GM13976 (cell line): ENCODE data around the gene METTL16.

Experiments used
- DNase-seq: peaks from one replicate; pipeline ENCODE4 v3.0.0; 2012; ENCODE audit warnings: low spot score
- CTCF ChIP-seq: IDR thresholded peaks from 2 replicates; pipeline ENCODE4 v1.5.1; 2012; ENCODE audit warnings: borderline replicate concordance, mild to moderate bottlenecking; ENCODE audit not compliant: insufficient read depth; ENCODE audit errors: extremely low read depth, missing control alignments, control extremely low read depth
- in situ Hi-C: fragments of 300-500 bp; cut with MboI; formaldehyde crosslinking; loops from one replicate; pipeline ENCODE4 v1.12.0; 2022; ENCODE audit warnings: low sequenced_read_pairs, mixed read lengths, inconsistent platforms; ENCODE audit not compliant: unreplicated experiment

METTL16 gene

GRCh38 chr17:2402544-2402943 is 109.1 kb downstream of the METTL16 start:
- no peak for TF ChIP-seq CTCF
- DNase-seq: no peak
- in situ Hi-C loops: no loop called here

GRCh38 chr17:2401426-2402221 is 110.1 kb downstream of the METTL16 start:
- in situ Hi-C loops: no loop called here
- TF ChIP-seq CTCF: no peak
- DNase-seq: peak; percentile 94

- TF ChIP-seq CTCF: no peak
- DNase-seq: peak; percentile 95
- in situ Hi-C loops: no loop called here
These were observed 110.7 kb downstream of the METTL16 start, which contains the start of gene MNT for GRCh38 chr17:2400877-2401425. TSS of gene MNT (minus strand) at chr17:2401060. CDS start at chr17:2400712, 348 bp downstream.

- no peak for TF ChIP-seq CTCF
- in situ Hi-C loops: no loop called here
- DNase-seq: peak; percentile 59
These were observed 111.2 kb downstream of the METTL16 start for GRCh38 chr17:2400474-2400866.

GRCh38 chr17:2399572-2400473 is 111.9 kb downstream of the METTL16 start:
- in situ Hi-C loops: no loop called here
- peak; percentile 35 for TF ChIP-seq CTCF
- DNase-seq: peak; percentile 94

GRCh38 chr17:2398655-2399571 is 112.8 kb downstream of the METTL16 start:
- no peak for DNase-seq
- in situ Hi-C loops: no loop called here
- TF ChIP-seq CTCF: no peak
